ENCODE results near the gene PIMREG.
A peak's percentile ranks its signal among the peaks of the same experiment; 100 is the strongest.

The PIMREG gene

DNA sequence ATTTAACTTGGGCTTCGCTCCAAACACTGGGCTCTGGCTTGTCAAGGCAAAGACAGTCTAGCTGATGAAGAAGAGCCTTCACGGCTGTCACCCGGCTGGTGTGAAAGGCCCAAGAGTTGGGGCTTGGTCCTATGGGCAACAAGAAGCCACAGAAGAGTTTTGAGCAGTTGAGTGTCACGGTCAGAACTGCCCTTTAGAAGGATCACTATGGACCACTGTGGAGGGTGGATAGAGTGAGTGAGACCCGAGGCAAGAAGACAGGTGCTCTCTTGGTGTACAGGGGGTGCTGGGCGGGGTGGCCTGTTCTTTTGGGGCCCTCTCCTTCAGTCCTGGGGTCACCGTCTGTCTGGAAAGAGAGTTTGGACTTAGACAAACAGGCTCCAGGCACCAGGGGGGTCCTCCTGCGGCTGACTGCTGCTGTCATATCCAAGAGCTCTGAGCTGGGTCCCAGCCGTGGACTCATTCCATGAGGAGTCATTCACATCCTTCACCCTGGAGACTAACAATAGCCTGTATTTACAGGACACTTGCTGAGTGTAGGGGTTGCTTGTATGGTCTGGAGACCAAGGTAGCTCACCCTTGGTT lies 2.4 kb downstream of the PIMREG start:
- peaks cover 0 to 10% (median 1%) of the 10 kb centered on the region in 4 experiments for H3K36me3 ChIP-seq (ENCODE audit: control insufficient read depth in 4 of 4, insufficient read depth in 4 of 4, low read length in 3 of 4)
- POLR2A ChIA-PET: no interaction called here
- no peak for DNase-seq

DNA sequence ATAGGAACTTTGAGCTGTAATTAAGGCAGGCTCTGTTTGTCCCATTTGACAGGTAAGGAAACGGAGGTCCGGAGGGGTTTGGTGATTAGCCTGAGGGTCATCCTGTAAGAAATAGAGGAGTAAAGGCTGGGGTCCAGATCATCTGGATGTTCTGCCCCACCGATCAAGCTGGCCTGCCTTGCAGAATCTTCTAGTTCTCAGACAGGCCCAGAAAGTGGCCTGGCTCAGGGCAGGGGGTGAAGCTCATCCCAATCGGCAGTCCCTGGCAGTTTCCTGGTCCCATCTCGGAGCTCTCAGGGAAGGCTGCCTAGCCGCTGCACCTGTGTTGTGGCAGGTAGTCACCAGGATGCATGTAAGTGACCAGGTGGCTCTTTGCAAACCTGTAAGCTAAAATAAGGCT lies 4.2 kb downstream of the PIMREG start:
- H3K27ac ChIP-seq (ENCODE audit: insufficient read depth in 1 of 2, low read depth in 1 of 2, low read length in 2 of 2, poor library complexity in 1 of 2, severe bottlenecking in 2 of 2): no peak overlapping the region
- no peak overlapping the region for H3K4me3 ChIP-seq (ENCODE audit: control insufficient read depth in 1 of 7, extremely low read depth in 1 of 7, insufficient read depth in 4 of 7, low read depth in 2 of 7, low read length in 6 of 7)
- peaks cover 0 to 3% (median 0%) of the 10 kb centered on the region in 5 experiments for H3K27me3 ChIP-seq (replicated peaks in 2 of 5; ENCODE audit: control insufficient read depth in 4 of 5, insufficient read depth in 5 of 5, low read length in 4 of 5)
- H3K36me3 ChIP-seq (ENCODE audit: control insufficient read depth in 4 of 4, insufficient read depth in 4 of 4, low read length in 3 of 4): peaks cover 0 to 10% (median 1%) of the 10 kb centered on the region in 4 experiments
- no peak for DNase-seq
- H3K4me1 ChIP-seq (ENCODE audit: control extremely low read depth in 1 of 4, control insufficient read depth in 4 of 4, insufficient read depth in 4 of 4, low read length in 3 of 4): peaks cover 0 to 42% (median 26%) of the 10 kb centered on the region in 4 experiments
- no peaks in the 10 kb centered on the region for H3K9me3 ChIP-seq (ENCODE audit: control extremely low read depth in 1 of 5, control insufficient read depth in 4 of 5, insufficient read depth in 2 of 5, low read depth in 1 of 5, low read length in 4 of 5)
- POLR2A ChIA-PET: no interaction called here
- CTCF ChIA-PET: interaction anchor here (1.1 to 1.3 kb wide), 2 partner anchors 9 to 21 kb away, joined by 3 to 4 read pairs; no protein-coding TSS in a partner anchor
- 96% methylated on average over 6 of the region's 6 CpGs for WGBS (ENCODE audit: insufficient coverage)

More for the DNA sequence above, 2.4 kb downstream of the PIMREG start:
- 97% methylated on average over 7 of the region's 9 CpGs for WGBS (ENCODE audit: insufficient coverage)
- Histone ChIP-seq H3K4me1 (ENCODE audit: control extremely low read depth in 1 of 4, control insufficient read depth in 4 of 4, insufficient read depth in 4 of 4, low read length in 3 of 4) (peaks cover 0 to 41% (median 25%) of the 10 kb centered on the region in 4 experiments), H3K4me3 (ENCODE audit: control insufficient read depth in 1 of 7, extremely low read depth in 1 of 7, insufficient read depth in 4 of 7, low read depth in 2 of 7, low read length in 6 of 7) (no peak overlapping the region), H3K27ac (ENCODE audit: insufficient read depth in 1 of 2, low read depth in 1 of 2, low read length in 2 of 2, poor library complexity in 1 of 2, severe bottlenecking in 2 of 2) (no peak overlapping the region), H3K9me3 (ENCODE audit: control extremely low read depth in 1 of 5, control insufficient read depth in 4 of 5, insufficient read depth in 2 of 5, low read depth in 1 of 5, low read length in 4 of 5) (no peaks in the 10 kb centered on the region), H3K27me3 (replicated peaks in 2 of 5; ENCODE audit: control insufficient read depth in 4 of 5, insufficient read depth in 5 of 5, low read length in 4 of 5) (peaks cover 0 to 2% (median 0%) of the 10 kb centered on the region in 5 experiments)
- CTCF ChIA-PET: no interaction called here

DNA sequence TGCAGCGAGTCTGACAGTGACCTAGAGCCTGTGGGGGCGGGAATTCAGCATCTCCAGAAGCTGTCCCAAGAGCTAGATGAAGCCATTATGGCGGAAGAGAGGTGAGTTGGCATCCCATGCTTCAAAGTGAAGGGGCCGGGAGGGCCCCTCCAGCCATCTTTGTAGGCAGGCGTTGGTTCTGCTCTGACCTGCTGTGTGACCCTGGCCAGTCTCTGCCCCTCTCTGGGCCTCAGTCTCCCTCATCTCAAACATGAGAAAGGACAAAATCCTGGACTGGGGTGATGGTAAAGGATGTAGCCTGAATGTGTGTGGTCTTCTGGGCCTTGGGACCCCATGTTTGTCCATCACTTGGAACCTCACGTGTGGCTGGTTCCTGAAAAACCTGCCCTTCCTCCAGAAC lies 5.1 kb downstream of the PIMREG start:
- peaks cover 0 to 36% (median 20%) of the 10 kb centered on the region in 4 experiments for H3K4me1 ChIP-seq (ENCODE audit: control extremely low read depth in 1 of 4, control insufficient read depth in 4 of 4, insufficient read depth in 4 of 4, low read length in 3 of 4)
- DNase-seq: no peak
- peaks cover 0 to 3% (median 0%) of the 10 kb centered on the region in 5 experiments for H3K27me3 ChIP-seq (replicated peaks in 2 of 5; ENCODE audit: control insufficient read depth in 4 of 5, insufficient read depth in 5 of 5, low read length in 4 of 5)
- WGBS (ENCODE audit: insufficient coverage): 97% methylated on average over 6 of the region's 6 CpGs
- ChIA-PET CTCF (interaction anchor here (1.1 to 1.3 kb wide), 2 partner anchors 10 to 22 kb away, joined by 3 to 4 read pairs; no protein-coding TSS in a partner anchor), POLR2A (no interaction called here)
- H3K36me3 ChIP-seq (ENCODE audit: control insufficient read depth in 4 of 4, insufficient read depth in 4 of 4, low read length in 3 of 4): peaks cover 0 to 10% (median 1%) of the 10 kb centered on the region in 4 experiments
- H3K4me3 ChIP-seq (ENCODE audit: control insufficient read depth in 1 of 7, extremely low read depth in 1 of 7, insufficient read depth in 4 of 7, low read depth in 2 of 7, low read length in 6 of 7): no peak overlapping the region
- H3K27ac ChIP-seq (ENCODE audit: insufficient read depth in 1 of 2, low read depth in 1 of 2, low read length in 2 of 2, poor library complexity in 1 of 2, severe bottlenecking in 2 of 2): no peak overlapping the region
- no peaks in the 10 kb centered on the region for H3K9me3 ChIP-seq (ENCODE audit: control extremely low read depth in 1 of 5, control insufficient read depth in 4 of 5, insufficient read depth in 2 of 5, low read depth in 1 of 5, low read length in 4 of 5)

DNA sequence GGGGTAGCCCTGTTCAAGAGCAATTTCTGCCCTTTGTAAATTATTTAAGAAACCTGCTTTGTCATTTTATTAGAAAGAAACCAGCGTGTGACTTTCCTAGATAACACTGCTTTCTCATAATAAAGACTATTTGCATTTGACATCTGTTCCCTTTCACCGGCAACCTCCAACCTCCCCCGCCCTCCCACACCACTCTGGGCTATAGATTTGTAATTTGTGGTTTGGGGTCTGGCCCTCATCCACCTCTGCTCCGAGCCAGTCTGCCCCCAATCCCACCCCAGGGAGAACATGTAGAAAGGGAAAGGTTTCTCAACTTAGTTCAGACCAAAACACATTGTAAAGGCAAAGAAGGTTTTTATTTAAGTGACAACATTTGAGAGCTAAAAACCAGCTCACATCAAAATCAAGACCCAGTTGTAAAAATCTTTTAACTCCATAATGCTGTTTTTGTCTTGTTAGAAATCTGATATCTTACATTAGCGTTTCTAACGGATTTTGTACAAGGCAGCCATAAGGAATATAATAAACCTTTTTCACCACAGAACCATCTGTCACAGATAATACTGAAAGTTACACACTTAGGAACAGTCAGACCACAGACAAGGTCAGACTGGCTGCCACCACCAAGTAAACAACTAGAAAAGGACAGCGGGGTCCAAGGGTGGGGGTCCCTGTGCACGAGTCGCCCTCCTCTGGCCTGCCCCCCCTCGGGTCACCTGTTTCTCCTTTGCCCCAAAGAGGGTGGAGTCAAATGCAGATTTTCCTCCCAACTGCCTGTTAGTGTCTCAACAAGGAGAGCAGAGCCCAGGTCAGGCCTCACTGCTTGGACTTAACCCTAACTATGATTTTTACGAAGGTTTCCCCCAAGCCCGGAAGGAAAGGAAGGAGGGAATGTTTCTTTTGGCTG lies 6.9 kb downstream of the PIMREG start:
- peaks cover 0 to 10% (median 0%) of the 10 kb centered on the region in 4 experiments for H3K36me3 ChIP-seq (ENCODE audit: control insufficient read depth in 4 of 4, insufficient read depth in 4 of 4, low read length in 3 of 4)
- peak overlapping the region in 1 of 7 experiments; percentile 33 for H3K4me3 ChIP-seq (ENCODE audit: control insufficient read depth in 1 of 7, extremely low read depth in 1 of 7, insufficient read depth in 4 of 7, low read depth in 2 of 7, low read length in 6 of 7)
- H3K27me3 ChIP-seq (replicated peaks in 2 of 5; ENCODE audit: control insufficient read depth in 4 of 5, insufficient read depth in 5 of 5, low read length in 4 of 5): peaks cover 0 to 2% (median 0%) of the 10 kb centered on the region in 5 experiments
- 6% methylated on average over 3 of the region's 12 CpGs for WGBS (ENCODE audit: insufficient coverage)
- H3K9me3 ChIP-seq (ENCODE audit: control extremely low read depth in 1 of 5, control insufficient read depth in 4 of 5, insufficient read depth in 2 of 5, low read depth in 1 of 5, low read length in 4 of 5): no peaks in the 10 kb centered on the region
- peak; percentile 50 to 78 (median 69) for DNase-seq
- H3K27ac ChIP-seq (ENCODE audit: insufficient read depth in 1 of 2, low read depth in 1 of 2, low read length in 2 of 2, poor library complexity in 1 of 2, severe bottlenecking in 2 of 2): no peak overlapping the region
- POLR2A ChIA-PET: no interaction called here
- H3K4me1 ChIP-seq (ENCODE audit: control extremely low read depth in 1 of 4, control insufficient read depth in 4 of 4, insufficient read depth in 4 of 4, low read length in 3 of 4): peaks cover 0 to 38% (median 20%) of the 10 kb centered on the region in 4 experiments
- CTCF ChIA-PET: interaction anchor here (1.2 kb wide), 1 partner anchor 12 kb away, joined by 4 read pairs; no protein-coding TSS in a partner anchor

DNA sequence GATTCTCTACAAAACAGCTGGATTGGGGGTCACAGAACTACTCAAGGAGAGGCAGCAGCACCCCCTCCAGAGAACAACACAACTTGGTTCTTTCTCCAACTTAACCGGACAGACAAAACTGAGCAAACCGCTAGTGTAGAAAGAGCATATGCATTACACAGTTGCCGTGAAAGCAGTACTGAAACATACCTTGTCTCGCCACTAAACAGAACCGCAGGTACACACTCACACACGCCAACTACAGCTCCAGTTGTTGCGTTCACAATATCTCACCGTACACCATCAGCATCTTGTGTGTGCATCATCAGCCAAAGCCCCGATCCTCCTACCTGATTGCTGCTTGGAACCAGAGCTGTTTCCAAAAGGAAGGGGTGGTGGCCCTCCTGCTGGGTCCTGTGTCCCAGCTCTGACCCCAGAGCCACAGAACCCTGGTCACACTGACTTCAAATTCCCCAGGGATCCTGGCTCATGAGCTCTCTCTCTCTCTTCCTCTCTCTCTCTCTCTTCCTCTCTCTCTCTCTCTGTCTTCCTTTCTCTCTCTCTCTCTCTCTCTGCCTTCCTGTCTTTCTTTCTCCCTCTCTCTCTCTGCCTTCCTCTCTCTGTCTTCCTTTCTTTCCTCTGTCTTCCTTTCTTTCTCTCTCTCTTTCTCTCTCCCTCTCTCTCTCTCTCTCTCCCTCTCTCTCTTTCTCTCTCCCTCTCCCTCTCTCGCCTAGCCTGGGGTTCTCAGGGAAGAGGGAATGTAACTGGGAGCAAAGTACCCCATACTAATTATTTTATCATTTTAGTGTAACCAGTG lies 8.4 kb downstream of the PIMREG start:
- H3K27me3 ChIP-seq (replicated peaks in 2 of 5; ENCODE audit: control insufficient read depth in 4 of 5, insufficient read depth in 5 of 5, low read length in 4 of 5): peaks cover 0 to 4% (median 0%) of the 10 kb centered on the region in 5 experiments
- ChIA-PET CTCF (interaction anchor here (0.9 to 2.0 kb wide), 2 partner anchors 15 to 18 kb away, joined by 3 to 4 read pairs; partner anchors contain the start of gene AIPL1), POLR2A (no interaction called here)
- H3K9me3 ChIP-seq (ENCODE audit: control extremely low read depth in 1 of 5, control insufficient read depth in 4 of 5, insufficient read depth in 2 of 5, low read depth in 1 of 5, low read length in 4 of 5): no peaks in the 10 kb centered on the region
- peaks cover 0 to 46% (median 25%) of the 10 kb centered on the region in 4 experiments for H3K4me1 ChIP-seq (ENCODE audit: control extremely low read depth in 1 of 4, control insufficient read depth in 4 of 4, insufficient read depth in 4 of 4, low read length in 3 of 4)
- H3K4me3 ChIP-seq (ENCODE audit: control insufficient read depth in 1 of 7, extremely low read depth in 1 of 7, insufficient read depth in 4 of 7, low read depth in 2 of 7, low read length in 6 of 7): no peak overlapping the region
- H3K36me3 ChIP-seq (ENCODE audit: control insufficient read depth in 4 of 4, insufficient read depth in 4 of 4, low read length in 3 of 4): peaks cover 0 to 2% (median 0%) of the 10 kb centered on the region in 4 experiments
- WGBS (ENCODE audit: insufficient coverage): 96% methylated on average over 9 of the region's 10 CpGs
- no peak overlapping the region for H3K27ac ChIP-seq (ENCODE audit: insufficient read depth in 1 of 2, low read depth in 1 of 2, low read length in 2 of 2, poor library complexity in 1 of 2, severe bottlenecking in 2 of 2)
- no peak for DNase-seq

DNA sequence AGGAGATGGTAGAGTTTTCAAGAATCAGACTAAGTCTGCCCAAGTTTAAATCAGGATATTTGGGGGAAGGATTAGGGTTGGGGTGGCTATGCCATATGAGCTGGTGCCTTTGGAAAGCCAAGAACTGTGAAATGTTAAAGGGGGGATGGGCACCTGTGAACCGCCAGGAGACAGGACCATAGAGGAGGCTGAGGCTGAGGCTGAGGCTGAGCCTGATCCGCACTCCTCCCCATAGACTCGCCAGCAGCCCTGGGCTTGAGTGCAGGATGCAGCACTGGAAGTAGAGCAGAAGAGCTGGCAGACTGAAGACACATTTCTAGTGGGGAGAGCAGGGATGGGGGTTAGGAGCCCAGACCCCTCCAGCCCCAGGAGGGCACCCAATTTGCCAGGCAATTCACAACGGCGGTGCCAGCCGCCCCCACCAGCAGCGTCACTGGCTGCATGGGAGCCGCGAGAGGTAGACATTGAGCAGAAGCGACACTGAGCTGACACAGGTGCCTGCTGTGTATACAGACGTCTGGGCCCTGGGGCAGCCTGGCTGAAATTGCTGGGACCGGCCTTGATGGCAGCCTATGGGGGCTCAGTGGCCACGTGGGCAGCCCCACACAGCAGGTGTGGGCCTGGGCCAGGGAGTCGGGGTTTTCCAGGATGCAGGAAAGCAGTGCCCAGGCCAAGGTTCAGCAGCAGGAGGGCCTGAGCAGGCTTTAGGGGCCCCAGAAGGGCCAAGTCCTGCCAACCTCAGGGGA lies 9.2 kb downstream of the PIMREG start:
- H3K27me3 ChIP-seq (replicated peaks in 2 of 5; ENCODE audit: control insufficient read depth in 4 of 5, insufficient read depth in 5 of 5, low read length in 4 of 5): peaks cover 0 to 7% (median 0%) of the 10 kb centered on the region in 5 experiments
- DNase-seq: no peak
- no peak overlapping the region for H3K27ac ChIP-seq (ENCODE audit: insufficient read depth in 1 of 2, low read depth in 1 of 2, low read length in 2 of 2, poor library complexity in 1 of 2, severe bottlenecking in 2 of 2)
- no peaks in the 10 kb centered on the region for H3K9me3 ChIP-seq (ENCODE audit: control extremely low read depth in 1 of 5, control insufficient read depth in 4 of 5, insufficient read depth in 2 of 5, low read depth in 1 of 5, low read length in 4 of 5)
- peaks cover 0 to 46% (median 25%) of the 10 kb centered on the region in 4 experiments for H3K4me1 ChIP-seq (ENCODE audit: control extremely low read depth in 1 of 4, control insufficient read depth in 4 of 4, insufficient read depth in 4 of 4, low read length in 3 of 4)
- peaks cover 0 to 2% (median 0%) of the 10 kb centered on the region in 4 experiments for H3K36me3 ChIP-seq (ENCODE audit: control insufficient read depth in 4 of 4, insufficient read depth in 4 of 4, low read length in 3 of 4)
- ChIA-PET CTCF (interaction anchor here (0.9 to 2.0 kb wide), 2 partner anchors 14 to 18 kb away, joined by 3 to 4 read pairs; partner anchors contain the start of gene AIPL1), POLR2A (no interaction called here)
- 76% methylated on average over 13 of the region's 14 CpGs for WGBS (ENCODE audit: insufficient coverage)
- no peak overlapping the region for H3K4me3 ChIP-seq (ENCODE audit: control insufficient read depth in 1 of 7, extremely low read depth in 1 of 7, insufficient read depth in 4 of 7, low read depth in 2 of 7, low read length in 6 of 7)
